ENCODE results near the gene HSF5. TPM values are rescaled to one million over a fixed set of nuclear protein-coding genes. Genes with fewer than 3 reads are reported as not detected.

The HSF5 gene, protein sequence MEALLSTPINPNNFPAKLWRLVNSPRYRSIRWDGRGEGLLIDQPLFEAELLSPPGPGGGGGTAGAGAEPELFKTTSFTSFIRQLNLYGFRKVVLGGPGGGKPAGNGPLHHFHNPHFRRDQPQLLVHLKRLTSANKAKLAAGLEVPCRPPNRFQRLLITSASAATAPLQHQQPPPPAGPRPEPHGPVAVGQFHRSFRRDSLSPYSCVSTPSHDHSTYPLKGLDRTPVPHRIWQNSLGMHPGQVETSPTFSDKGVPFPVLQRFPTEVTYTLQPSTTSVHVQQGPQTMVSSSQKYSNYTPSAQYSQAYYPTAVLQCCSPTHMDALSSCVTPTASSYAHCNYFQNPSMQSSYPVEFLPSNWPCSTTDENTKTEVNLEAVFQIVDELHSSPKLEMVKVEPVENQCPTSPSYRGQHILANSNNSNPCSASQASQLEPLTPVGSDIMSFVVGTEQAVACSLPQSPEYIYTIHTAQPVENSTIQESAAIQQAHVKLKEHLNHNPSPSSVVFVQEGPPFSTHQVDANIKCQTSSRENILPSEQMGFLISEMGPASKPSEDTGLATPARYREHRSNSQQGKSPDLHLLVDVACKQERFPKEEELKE
- 0.16 and 0.25 TPM in 2 replicates for total RNA-seq

DNA sequence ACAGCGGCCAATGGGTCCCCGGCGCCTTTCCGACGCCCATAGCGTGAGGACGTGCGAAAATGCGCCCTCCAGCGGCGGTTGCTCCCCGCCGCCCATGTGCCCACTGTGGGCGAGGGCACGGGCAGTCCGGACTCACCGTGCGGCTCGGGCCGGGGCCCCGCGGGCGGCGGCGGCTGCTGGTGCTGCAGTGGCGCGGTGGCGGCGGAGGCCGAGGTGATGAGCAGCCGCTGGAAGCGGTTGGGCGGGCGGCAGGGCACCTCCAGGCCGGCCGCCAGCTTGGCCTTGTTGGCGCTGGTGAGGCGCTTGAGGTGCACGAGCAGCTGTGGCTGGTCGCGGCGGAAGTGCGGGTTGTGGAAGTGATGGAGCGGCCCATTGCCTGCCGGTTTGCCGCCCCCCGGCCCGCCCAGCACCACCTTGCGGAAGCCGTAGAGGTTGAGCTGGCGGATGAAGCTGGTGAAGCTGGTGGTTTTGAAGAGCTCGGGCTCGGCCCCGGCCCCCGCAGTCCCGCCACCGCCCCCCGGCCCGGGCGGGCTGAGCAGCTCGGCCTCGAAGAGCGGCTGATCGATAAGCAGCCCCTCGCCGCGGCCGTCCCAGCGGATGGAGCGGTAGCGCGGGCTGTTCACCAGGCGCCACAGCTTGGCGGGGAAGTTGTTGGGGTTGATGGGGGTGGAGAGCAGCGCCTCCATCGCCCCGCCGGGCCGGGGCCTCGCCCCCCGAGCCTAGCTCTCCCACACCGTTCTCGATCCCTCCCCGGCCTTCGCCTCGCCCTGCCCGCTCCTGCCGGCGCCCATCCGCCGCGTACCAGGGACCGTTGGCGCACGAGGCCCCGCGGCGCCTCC lies at the start of gene HSF5:
Gene HSF5, minus strand, starts transcription at position 820 of the 839 bp plus-strand sequence. Its CDS starts 134 bp downstream, at position 686.

GRCh38 chr17:58513965-58514769 lies 26.0 kb upstream of the HSF5 start, which contains the start of gene MTMR4:
MTMR4 (minus strand) TSS chr17:58514638; CDS start chr17:58514407, 231 bp downstream.

GRCh38 chr17:58417300-58418092 lies 70.7 kb downstream of the HSF5 start, which contains the start of gene RNF43:
RNF43 (minus strand) TSS chr17:58417534; CDS start chr17:58415577, 1,957 bp downstream.

Other genes starting within 250 kb of the HSF5 start
- not detected in 2 replicates for gene LPO, start 249.8 kb downstream of the HSF5 start, total RNA-seq
- gene MPO, start 207.5 kb downstream of the HSF5 start, total RNA-seq, result 0.13 TPM in 1 of 2 replicates, not detected in the other
- gene TSPOAP1, start 159.6 kb downstream of the HSF5 start, total RNA-seq, result 1.6 and 15.8 TPM in 2 replicates
- gene SUPT4H1, start 136.2 kb downstream of the HSF5 start, total RNA-seq, result 43.2 and 47.7 TPM in 2 replicates
- gene RNF43, start 70.9 kb downstream of the HSF5 start, total RNA-seq, result 0.49 and 0.63 TPM in 2 replicates
- 25.0 and 46.0 TPM in 2 replicates for gene MTMR4, start 26.2 kb upstream of the HSF5 start, total RNA-seq
- gene TEX14, start 203.6 kb upstream of the HSF5 start, total RNA-seq, result under 0.01 TPM in 1 of 2 replicates, not detected in the other
- 9.4 and 36.5 TPM in 2 replicates for gene RAD51C, start 204.2 kb upstream of the HSF5 start, total RNA-seq